Stimulated activated CD4-positive, alpha-beta T cell treated with anti-CD3 and anti-CD28 coated beads, Interleukin-2, amount 100 ng/mL, for 4 hours (primary cell): ENCODE data around the gene LGR6.

Experiments used
- DNase-seq: peaks from one replicate; pipeline ENCODE4 v3.0.0-alpha.2; 2020; ENCODE audit warnings: low read depth

The LGR6 gene

DNA sequence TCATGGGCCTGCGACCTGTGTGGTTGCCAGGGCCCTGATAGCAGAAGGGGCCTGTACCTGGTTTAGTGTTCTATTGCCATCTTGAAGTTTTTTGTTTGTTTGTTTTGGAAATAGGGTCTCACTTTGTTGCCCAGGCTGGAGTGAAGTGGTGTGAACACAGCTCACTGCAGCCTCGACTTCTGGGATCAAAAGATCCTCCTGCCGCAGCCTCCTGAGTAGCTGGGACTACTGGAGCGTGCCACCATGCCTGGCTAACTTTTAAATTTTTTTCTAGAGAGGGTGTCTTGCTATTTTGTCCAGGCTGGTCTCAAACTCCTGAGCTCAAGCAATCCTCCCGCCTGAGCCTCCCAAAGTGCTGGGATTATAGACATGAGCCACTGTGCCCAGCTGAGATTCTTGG lies 75.2 kb downstream of the LGR6 start:
- no peak for DNase-seq

DNA sequence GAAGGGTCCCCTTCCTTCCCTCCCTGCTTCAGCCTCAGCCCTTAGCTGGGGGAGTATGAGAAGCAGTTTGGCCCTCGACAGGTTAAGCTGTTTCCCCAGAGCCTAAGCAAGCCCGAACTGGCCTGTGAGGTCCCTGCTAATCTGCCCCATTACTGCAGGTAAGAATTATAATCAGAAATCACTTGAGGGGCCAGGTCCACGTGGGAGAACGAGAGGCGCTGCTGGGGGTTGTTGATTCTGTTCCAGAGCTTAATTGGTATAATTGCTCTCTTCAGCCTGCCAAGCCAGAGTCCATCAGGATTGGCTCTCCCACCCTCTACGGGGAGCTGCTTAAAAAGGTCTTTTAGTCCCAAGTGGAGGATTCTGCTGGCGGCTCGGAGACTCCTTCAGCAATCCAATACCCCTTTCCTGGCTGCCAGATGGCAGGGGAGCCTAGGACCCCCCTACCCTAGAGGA lies 77.3 kb downstream of the LGR6 start:
- no peak for DNase-seq

GRCh38 chr1:202272103-202272845 lies 78.7 kb downstream of the LGR6 start:
- DNase-seq = no peak

DNA sequence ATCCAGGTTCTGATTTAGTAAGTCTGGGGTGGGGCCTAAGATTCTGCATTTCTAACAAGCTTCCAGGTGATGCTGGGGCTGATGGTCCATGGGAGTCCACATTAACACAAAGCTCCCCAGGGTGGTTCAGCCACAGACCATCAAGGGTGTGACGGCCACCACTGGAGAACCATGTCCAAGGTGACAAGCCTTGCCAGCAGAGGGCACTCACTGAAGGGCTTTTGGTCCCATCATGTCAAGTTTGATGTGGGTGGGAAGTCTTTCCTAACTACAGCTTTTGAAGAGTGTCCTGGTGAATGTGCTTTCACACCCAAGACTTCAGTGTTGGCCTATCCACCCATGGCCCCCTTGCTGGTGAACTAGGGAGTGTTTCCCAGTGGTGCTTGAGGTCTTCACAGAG lies 81.0 kb downstream of the LGR6 start:
- DNase-seq = peak; percentile 16

DNA sequence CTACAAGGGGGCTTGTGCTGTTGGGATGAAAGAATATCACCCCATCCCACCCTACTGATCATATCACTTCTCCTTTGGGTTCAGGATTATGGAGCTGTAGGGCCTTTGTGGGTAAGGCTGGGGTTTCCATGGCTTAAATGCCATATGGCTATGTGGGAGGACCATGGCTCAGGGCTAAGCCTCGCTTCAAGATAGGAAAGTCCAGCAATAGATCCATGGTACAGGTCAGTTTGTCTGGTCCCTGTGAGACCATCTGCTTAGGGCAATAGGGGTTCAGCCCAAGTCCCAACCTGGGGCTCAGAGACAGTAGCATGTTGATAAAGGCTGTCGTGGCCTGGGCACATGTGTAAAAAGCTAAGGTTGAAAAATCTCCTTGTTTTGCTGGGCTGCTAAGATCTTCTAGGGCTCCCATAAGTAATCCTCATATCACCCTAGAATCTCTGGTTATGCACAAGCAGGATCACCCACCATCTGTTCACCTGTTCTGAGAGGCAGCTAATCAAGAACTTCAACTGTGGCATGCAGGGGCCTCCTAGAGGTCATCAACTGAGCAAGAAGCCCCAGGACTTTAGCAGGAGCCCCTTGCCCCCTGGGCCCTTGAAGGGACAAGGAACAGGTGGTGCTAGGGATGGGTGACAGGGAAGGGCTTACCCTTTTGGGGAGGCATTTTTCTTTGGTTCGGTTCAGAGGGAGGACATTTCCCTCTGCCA lies 81.6 kb downstream of the LGR6 start:
- no peak for DNase-seq

- no peak for DNase-seq
Measured at GRCh38 chr1:202276081-202276715, 82.6 kb downstream of the LGR6 start.

DNA sequence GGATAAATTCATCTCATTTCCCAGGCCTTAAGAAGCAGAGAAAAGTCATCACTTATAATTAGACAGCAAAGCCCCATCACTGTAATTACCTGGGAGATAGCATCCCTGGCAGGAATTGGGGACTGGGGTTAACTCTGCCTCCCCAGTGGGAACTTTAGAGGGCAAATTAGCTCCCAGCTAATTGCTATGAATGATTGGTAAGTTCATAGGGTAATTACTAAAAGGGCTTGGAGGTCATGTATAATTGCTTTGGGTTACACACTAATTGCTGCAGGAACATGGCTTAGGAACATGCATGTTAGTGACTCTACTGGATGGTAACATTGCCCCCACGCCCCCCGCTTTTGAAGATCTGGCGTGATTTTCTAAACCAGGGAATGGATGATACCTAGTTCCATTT lies 83.3 kb downstream of the LGR6 start:
- no peak for DNase-seq

- no peak for DNase-seq
Measured at GRCh38 chr1:202278751-202279150, 85.2 kb downstream of the LGR6 start.

DNA sequence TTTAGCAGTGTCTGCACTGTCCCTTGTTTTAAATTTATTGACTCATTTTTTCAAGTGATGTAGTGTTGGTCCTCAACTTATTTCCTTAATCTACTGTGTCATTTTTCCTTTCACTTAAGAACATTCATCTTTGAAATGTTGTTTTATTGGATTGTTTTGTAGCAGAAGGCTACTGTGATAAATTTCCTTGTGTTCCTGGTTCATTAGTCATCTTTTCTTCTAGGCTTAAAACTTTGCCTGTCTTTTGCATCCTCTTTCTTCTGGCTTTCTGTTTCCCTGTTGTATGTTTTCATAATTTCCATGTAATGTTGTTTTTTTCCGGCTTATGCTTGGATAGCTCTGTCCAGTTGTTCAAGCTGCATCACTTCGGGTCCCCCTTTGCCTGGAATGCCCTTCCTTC lies 86.2 kb downstream of the LGR6 start:
- DNase-seq = no peak

DNA sequence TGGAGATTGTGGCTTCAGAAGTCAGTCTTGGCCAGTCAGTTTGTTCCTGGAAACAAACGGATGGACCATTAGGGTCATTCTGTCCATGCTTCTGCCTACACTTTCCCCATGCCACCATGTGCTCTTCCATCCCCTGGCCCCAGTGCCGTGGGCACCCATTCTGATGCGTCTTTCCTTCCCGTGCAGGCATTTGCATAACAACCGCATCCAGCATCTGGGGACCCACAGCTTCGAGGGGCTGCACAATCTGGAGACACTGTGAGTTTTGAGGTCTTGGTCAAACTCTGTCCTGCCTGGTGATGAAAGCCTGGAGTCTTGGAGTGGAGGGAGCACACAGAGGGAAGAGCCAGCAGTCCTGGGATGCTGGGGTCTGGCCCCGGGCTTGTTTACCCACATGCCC lies 87.0 kb downstream of the LGR6 start:
- no peak for DNase-seq

DNA sequence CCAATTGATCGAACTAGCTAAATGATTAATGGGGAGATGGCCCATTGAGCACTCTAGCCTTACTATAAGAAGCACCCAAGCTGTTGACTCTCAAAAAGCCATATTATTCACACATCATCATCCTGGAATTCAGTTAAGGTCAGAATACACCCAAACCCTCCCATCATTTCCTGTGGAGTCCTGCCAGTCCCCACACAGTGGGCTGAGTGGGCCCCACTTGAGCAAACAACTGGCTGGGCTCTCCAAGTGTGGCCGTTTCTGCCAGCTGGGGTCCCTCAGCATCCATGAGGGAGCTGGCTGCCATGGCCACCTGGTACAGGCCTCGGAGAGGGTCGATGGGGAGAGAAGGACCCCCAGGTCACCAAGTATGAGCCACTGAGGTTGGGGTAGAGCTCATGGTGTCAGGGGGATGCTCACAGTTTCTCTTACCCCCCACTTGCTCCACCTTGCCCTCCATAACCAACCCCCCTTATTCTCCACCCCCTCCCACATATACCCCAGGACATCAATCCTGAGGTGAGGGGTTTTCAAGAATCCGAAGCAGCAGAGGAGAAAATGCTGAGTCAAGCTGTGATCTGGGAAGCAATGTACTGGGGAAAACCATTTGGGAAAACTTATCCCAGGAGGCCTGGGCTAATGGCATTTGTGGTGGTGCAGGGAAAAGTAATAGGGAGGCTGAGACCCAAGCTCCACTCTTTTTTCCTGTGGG lies 87.9 kb downstream of the LGR6 start:
- DNase-seq = no peak

DNA sequence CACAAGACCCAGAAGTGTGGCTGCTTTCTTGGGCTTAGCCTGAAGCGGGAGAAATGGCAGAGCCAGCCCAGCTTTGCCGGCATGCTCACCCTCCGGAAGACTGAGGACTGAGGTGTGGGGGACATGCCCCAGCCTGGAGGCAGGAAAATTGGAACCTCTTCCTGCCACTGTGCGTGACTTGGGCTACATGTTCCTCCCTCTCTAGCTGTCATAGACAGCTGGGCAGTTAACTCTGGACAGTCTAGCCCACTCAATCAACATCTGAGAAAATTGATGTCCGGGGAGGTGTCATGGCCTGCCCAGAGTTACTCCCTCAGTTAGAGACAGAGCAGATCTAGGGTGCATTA lies 88.4 kb downstream of the LGR6 start:
- no peak for DNase-seq

- DNase-seq = no peak
Measured at GRCh38 chr1:202282596-202283283, 89.1 kb downstream of the LGR6 start.

GRCh38 chr1:202283379-202283844 lies 89.8 kb downstream of the LGR6 start:
- no peak for DNase-seq

DNA sequence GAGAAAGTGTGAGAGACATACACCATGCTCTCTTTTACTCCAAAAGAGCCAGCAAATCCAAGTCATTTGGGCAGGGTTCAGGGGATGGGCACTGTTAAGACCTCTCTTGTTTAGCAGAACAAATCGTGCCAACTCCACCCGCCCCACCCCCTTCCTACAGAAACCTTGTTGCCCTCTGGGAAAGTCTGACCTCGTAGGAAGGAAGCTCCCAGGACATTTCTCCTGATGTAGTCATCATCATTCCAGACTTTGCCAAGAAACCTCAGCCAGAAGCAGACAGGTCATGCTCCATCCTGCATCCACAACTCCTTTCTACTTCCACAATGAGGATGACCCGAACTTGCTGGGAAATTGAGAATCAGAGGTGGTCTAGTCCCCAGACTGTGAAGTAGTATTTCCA lies 90.4 kb downstream of the LGR6 start:
- no peak for DNase-seq

- no peak for DNase-seq
Measured at GRCh38 chr1:202285908-202286307, 92.3 kb downstream of the LGR6 start.

DNA sequence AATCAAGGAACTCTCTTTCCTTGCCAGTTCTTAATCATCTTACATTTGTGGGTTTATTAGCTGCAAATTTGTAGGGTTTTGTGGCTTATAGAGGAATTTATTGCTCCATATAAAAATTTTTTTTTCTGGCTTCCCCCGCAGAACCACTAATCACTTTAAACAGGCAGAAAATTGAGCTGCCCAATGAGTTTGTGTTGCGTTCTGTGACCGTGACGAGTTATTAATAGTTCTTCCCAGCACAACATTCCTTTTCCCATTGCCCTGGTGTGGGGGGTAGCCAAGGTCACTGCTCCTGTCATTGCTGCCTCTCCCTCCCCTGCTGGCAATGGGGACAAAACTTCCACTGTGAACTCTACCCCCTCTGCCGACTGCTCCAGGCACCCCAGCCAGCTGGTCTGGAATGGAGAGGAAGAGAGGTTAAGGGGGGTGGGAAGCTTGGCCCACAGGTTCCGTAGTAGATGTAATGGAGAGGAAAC lies 93.1 kb downstream of the LGR6 start:
- DNase-seq = no peak

GRCh38 chr1:202287196-202287595 lies 93.6 kb downstream of the LGR6 start:
- DNase-seq = no peak

GRCh38 chr1:202288177-202288576 lies 94.6 kb downstream of the LGR6 start:
- no peak for DNase-seq

DNA sequence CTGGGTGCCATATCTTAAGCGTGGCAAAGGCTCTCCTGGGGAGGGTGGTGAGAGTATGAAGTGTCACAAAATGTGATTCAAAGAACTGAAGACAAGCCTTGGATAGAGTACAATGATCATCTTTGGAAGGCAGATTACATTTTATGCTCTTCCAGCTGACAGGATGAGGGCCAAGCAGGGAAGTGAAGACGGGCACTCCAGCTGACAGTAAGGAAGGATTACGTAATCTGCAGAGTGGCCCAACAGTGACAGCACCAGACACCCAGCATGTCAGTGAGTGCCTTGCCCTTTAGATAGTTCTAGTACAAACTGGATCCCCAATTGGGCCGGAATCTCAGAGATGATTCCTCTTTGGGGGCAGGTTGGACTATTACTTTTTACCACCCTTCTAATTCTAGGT lies 95.4 kb downstream of the LGR6 start:
- no peak for DNase-seq

DNA sequence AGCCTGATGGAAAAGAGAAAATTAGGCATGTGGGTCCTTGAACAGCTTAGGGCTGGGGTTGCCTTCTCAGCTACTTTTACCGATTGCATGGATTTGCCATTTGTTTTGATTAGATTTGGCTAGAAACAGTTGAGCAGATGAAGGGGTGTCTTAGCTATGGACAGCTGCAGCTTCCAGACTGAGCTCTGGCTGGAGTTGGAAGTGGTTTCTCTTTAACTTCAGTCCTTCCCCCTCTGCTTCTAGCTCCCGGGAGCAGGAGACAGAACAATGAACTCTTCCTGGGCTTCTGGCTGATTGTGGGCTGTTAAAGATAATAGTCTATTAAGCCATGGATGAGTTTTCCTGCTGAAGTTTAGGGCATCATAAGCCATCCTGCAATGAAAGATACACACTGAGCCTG lies 97.4 kb downstream of the LGR6 start:
- DNase-seq = no peak
